ENCODE data around the gene USP40. TPM values are rescaled to one million over a fixed set of nuclear protein-coding genes. Genes with fewer than 3 reads are reported as not detected.

The USP40 gene
- total and polyA plus RNA-seq, 2 experiments from 2014 or later: 5.7 to 11.7 TPM

DNA sequence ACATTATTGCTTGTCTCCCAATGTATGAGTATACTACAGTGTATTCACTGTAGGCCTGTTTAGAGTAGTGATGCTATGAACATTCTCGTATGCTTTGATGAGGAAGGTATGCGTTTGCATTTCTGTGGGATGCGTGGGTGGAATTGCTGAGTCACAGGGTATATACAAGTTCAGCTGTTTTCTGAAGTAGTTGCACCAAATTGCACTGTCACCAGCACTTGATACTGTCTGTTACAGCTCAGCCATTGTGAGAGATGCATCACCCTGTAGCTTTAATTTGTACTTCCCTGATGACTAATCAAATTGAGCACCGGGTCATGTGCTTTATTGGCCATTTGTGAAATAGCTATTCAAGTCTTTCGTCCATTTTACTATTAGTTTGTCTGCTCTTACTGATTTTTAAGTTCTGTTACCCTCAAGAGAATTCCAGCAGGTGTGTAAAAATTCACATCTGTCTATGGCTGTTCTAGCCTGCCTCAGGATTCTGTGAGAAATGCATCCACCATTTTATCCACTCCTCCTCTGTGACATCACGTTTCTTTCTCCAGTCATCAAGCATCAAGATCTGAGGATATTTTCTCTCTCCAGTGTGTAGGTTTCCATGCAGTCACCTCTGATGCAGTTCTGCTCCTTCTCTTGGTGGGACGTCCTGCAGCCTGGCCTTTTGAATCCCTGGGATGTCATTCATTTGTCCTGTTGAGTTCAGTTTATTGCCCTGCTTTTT lies 139.8 kb downstream of the USP40 start (continued):
- TF ChIP-seq EZH2 (IDR thresholded peaks at IDR 0.05; ENCODE audit: low read depth, unreplicated experiment): no peak
- TF ChIP-seq, protein P1, sequence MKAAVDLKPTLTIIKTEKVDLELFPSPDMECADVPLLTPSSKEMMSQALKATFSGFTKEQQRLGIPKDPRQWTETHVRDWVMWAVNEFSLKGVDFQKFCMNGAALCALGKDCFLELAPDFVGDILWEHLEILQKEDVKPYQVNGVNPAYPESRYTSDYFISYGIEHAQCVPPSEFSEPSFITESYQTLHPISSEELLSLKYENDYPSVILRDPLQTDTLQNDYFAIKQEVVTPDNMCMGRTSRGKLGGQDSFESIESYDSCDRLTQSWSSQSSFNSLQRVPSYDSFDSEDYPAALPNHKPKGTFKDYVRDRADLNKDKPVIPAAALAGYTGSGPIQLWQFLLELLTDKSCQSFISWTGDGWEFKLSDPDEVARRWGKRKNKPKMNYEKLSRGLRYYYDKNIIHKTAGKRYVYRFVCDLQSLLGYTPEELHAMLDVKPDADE (IDR thresholded peaks at IDR 0.05): no peak
- no peak for TF ChIP-seq ZNF114 (CRISPR knock-in tag; IDR thresholded peaks at IDR 0.05)
- TF ChIP-seq EZH2phosphoT487 (IDR thresholded peaks at IDR 0.05; ENCODE audit: unreplicated experiment): no peak
- TF ChIP-seq ZNF331 (CRISPR knock-in tag; IDR thresholded peaks at IDR 0.05; ENCODE audit: low read depth): no peak
- no peak for TF ChIP-seq NANOG (IDR thresholded peaks at IDR 0.05; ENCODE audit: borderline replicate concordance)
- TF ChIP-seq, protein P2, sequence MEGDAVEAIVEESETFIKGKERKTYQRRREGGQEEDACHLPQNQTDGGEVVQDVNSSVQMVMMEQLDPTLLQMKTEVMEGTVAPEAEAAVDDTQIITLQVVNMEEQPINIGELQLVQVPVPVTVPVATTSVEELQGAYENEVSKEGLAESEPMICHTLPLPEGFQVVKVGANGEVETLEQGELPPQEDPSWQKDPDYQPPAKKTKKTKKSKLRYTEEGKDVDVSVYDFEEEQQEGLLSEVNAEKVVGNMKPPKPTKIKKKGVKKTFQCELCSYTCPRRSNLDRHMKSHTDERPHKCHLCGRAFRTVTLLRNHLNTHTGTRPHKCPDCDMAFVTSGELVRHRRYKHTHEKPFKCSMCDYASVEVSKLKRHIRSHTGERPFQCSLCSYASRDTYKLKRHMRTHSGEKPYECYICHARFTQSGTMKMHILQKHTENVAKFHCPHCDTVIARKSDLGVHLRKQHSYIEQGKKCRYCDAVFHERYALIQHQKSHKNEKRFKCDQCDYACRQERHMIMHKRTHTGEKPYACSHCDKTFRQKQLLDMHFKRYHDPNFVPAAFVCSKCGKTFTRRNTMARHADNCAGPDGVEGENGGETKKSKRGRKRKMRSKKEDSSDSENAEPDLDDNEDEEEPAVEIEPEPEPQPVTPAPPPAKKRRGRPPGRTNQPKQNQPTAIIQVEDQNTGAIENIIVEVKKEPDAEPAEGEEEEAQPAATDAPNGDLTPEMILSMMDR (conservative IDR thresholded peaks at IDR 0.05; ENCODE audit: low read depth in 2 of 2): no peak
- no peak for TF ChIP-seq JUNB (IDR thresholded peaks at IDR 0.05; ENCODE audit: unreplicated experiment)
- TF ChIP-seq, protein P3, sequence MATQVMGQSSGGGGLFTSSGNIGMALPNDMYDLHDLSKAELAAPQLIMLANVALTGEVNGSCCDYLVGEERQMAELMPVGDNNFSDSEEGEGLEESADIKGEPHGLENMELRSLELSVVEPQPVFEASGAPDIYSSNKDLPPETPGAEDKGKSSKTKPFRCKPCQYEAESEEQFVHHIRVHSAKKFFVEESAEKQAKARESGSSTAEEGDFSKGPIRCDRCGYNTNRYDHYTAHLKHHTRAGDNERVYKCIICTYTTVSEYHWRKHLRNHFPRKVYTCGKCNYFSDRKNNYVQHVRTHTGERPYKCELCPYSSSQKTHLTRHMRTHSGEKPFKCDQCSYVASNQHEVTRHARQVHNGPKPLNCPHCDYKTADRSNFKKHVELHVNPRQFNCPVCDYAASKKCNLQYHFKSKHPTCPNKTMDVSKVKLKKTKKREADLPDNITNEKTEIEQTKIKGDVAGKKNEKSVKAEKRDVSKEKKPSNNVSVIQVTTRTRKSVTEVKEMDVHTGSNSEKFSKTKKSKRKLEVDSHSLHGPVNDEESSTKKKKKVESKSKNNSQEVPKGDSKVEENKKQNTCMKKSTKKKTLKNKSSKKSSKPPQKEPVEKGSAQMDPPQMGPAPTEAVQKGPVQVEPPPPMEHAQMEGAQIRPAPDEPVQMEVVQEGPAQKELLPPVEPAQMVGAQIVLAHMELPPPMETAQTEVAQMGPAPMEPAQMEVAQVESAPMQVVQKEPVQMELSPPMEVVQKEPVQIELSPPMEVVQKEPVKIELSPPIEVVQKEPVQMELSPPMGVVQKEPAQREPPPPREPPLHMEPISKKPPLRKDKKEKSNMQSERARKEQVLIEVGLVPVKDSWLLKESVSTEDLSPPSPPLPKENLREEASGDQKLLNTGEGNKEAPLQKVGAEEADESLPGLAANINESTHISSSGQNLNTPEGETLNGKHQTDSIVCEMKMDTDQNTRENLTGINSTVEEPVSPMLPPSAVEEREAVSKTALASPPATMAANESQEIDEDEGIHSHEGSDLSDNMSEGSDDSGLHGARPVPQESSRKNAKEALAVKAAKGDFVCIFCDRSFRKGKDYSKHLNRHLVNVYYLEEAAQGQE (IDR thresholded peaks at IDR 0.05; ENCODE audit: unreplicated experiment): no peak
- TF ChIP-seq CREB1 (CRISPR knock-in tag; IDR thresholded peaks at IDR 0.05; ENCODE audit: low read depth): no peak

Other genes with a start within 250 kb of the USP40 start
- gene DGKD, start 212.3 kb downstream of the USP40 start, total RNA-seq (2014; rRNA removed; shearing (Covaris generic)): 20.5 and 23.4 TPM in 2 replicates
- gene DGKD, start 212.3 kb downstream of the USP40 start, polyA plus RNA-seq (2016; fragmentation: Nextera tagmentation; extraction: Ambion mirVana): 10.6 and 11.1 TPM in 2 replicates
- 0.45 TPM in 1 of 2 replicates, not detected in the other for gene UGT1A8, start 50.9 kb upstream of the USP40 start, total RNA-seq (2014; rRNA removed; shearing (Covaris generic))
- not detected in 2 replicates for gene UGT1A8, start 50.9 kb upstream of the USP40 start, polyA plus RNA-seq (2016; fragmentation: Nextera tagmentation; extraction: Ambion mirVana)
- 0.23 TPM in 1 of 2 replicates, not detected in the other for gene UGT1A10, start 69.7 kb upstream of the USP40 start, total RNA-seq (2014; rRNA removed; shearing (Covaris generic))
- not detected in 2 replicates for gene UGT1A10, start 69.7 kb upstream of the USP40 start, polyA plus RNA-seq (2016; fragmentation: Nextera tagmentation; extraction: Ambion mirVana)
- gene UGT1A9, start 105.1 kb upstream of the USP40 start, total RNA-seq (2014; rRNA removed; shearing (Covaris generic)): not detected in 2 replicates
- gene UGT1A9, start 105.1 kb upstream of the USP40 start, polyA plus RNA-seq (2016; fragmentation: Nextera tagmentation; extraction: Ambion mirVana): not detected in 2 replicates
- not detected in 2 replicates for gene UGT1A7, start 115.1 kb upstream of the USP40 start, total RNA-seq (2014; rRNA removed; shearing (Covaris generic))
- not detected in 2 replicates for gene UGT1A7, start 115.1 kb upstream of the USP40 start, polyA plus RNA-seq (2016; fragmentation: Nextera tagmentation; extraction: Ambion mirVana)
- gene UGT1A6, start 126.1 kb upstream of the USP40 start, total RNA-seq (2014; rRNA removed; shearing (Covaris generic)): not detected in 2 replicates
- not detected in 2 replicates for gene UGT1A6, start 126.1 kb upstream of the USP40 start, polyA plus RNA-seq (2016; fragmentation: Nextera tagmentation; extraction: Ambion mirVana)
- gene UGT1A5, start 146.1 kb upstream of the USP40 start, total RNA-seq (2014; rRNA removed; shearing (Covaris generic)): not detected in 2 replicates
- not detected in 2 replicates for gene UGT1A5, start 146.1 kb upstream of the USP40 start, polyA plus RNA-seq (2016; fragmentation: Nextera tagmentation; extraction: Ambion mirVana)
- gene UGT1A4, start 152.0 kb upstream of the USP40 start, total RNA-seq (2014; rRNA removed; shearing (Covaris generic)): not detected in 2 replicates
- not detected in 2 replicates for gene UGT1A4, start 152.0 kb upstream of the USP40 start, polyA plus RNA-seq (2016; fragmentation: Nextera tagmentation; extraction: Ambion mirVana)
- not detected in 2 replicates for gene UGT1A3, start 162.3 kb upstream of the USP40 start, total RNA-seq (2014; rRNA removed; shearing (Covaris generic))
- gene UGT1A3, start 162.3 kb upstream of the USP40 start, polyA plus RNA-seq (2016; fragmentation: Nextera tagmentation; extraction: Ambion mirVana): not detected in 2 replicates
- gene UGT1A1, start 193.5 kb upstream of the USP40 start, total RNA-seq (2014; rRNA removed; shearing (Covaris generic)): not detected in 2 replicates
- gene UGT1A1, start 193.5 kb upstream of the USP40 start, polyA plus RNA-seq (2016; fragmentation: Nextera tagmentation; extraction: Ambion mirVana): not detected in 2 replicates
- not detected in 2 replicates for gene MROH2A, start 211.5 kb upstream of the USP40 start, total RNA-seq (2014; rRNA removed; shearing (Covaris generic))
- not detected in 2 replicates for gene MROH2A, start 211.5 kb upstream of the USP40 start, polyA plus RNA-seq (2016; fragmentation: Nextera tagmentation; extraction: Ambion mirVana)

All from GM23338 (cell line).